Common myeloid progenitor, CD34-positive (primary cell): ENCODE data around the gene AP1B1.

Experiments
- CTCF ChIA-PET: fragments of 350-600 bp; sonication (Branson Sonifier 250); formaldehyde crosslinking; loops from one replicate; lab custom pipeline; 2021; ENCODE audit warnings: antibody characterized with exemption; lab: Charles Lee
- POLR2A ChIA-PET: fragments of 350-600 bp; sonication (Branson Sonifier 250); formaldehyde crosslinking; loops from one replicate; lab custom pipeline; 2021; ENCODE audit warnings: antibody characterized with exemption; lab: Charles Lee
- DNase-seq, 3 donors: peaks; one replicate each; pipeline versions ENCODE4 v3.0.0 to v3.0.0-alpha.2; 2013
- H3K27ac ChIP-seq, 2 experiments: 1 replicate in 1 of 2; 2 replicates in 1 of 2; pipeline ENCODE4 v1.7.0; 2013; ENCODE audit warnings: inconsistent platforms in 2 of 2, low read length in 2 of 2, mild to moderate bottlenecking in 2 of 2, low read depth in 1 of 2, moderate library complexity in 1 of 2; ENCODE audit not compliant: severe bottlenecking in 2 of 2, insufficient read depth in 1 of 2, poor library complexity in 1 of 2
- H3K27me3 ChIP-seq, 5 experiments: replicated peaks in 2 of 5; 1 replicate in 3 of 5; 2 replicates in 2 of 5; pipeline versions ENCODE4 v1.6.1 to v1.7.0; 2013; ENCODE audit warnings: low read length in 4 of 5, mild to moderate bottlenecking in 2 of 5, moderate library complexity in 2 of 5, inconsistent platforms in 1 of 5; ENCODE audit not compliant: insufficient read depth in 5 of 5, control insufficient read depth in 4 of 5
- H3K36me3 ChIP-seq, 4 experiments: 1 replicate in 2 of 4; 2 replicates in 2 of 4; pipeline versions ENCODE4 v1.6.1 to v1.7.0; 2013; ENCODE audit warnings: low read length in 3 of 4, control low read depth in 1 of 4, mild to moderate bottlenecking in 1 of 4; ENCODE audit not compliant: control insufficient read depth in 4 of 4, insufficient read depth in 4 of 4
- H3K4me1 ChIP-seq, 4 experiments: 1 replicate in 3 of 4; 2 replicates in 1 of 4; pipeline versions ENCODE4 v1.6.1 to v1.7.1; 2013; ENCODE audit warnings: low read length in 3 of 4, mild to moderate bottlenecking in 3 of 4, control low read depth in 1 of 4, inconsistent platforms in 1 of 4, moderate library complexity in 1 of 4; ENCODE audit not compliant: control insufficient read depth in 4 of 4, insufficient read depth in 4 of 4; ENCODE audit errors: control extremely low read depth in 1 of 4
- H3K4me3 ChIP-seq, 7 experiments: 1 replicate in 4 of 7; 2 replicates in 3 of 7; pipeline versions ENCODE4 v1.5.1 to v1.7.0; 2013; ENCODE audit warnings: mild to moderate bottlenecking in 7 of 7, low read length in 6 of 7, moderate library complexity in 6 of 7, inconsistent platforms in 2 of 7, low read depth in 2 of 7, control low read depth in 1 of 7; ENCODE audit not compliant: insufficient read depth in 4 of 7, control insufficient read depth in 1 of 7; ENCODE audit errors: extremely low read depth in 1 of 7
- H3K9me3 ChIP-seq, 5 experiments: 1 replicate in 4 of 5; 2 replicates in 1 of 5; pipeline versions ENCODE4 v1.6.1 to v1.7.1; 2013; ENCODE audit warnings: low read length in 4 of 5, mild to moderate bottlenecking in 2 of 5, inconsistent platforms in 1 of 5, low read depth in 1 of 5, moderate library complexity in 1 of 5; ENCODE audit not compliant: control insufficient read depth in 4 of 5, insufficient read depth in 2 of 5; ENCODE audit errors: control extremely low read depth in 1 of 5
- WGBS: methylation state at CpG from one replicate; pipeline ENCODE4 v1.1.5; 2013; ENCODE audit not compliant: insufficient coverage; 5-methylcytosine and 5-hydroxymethylcytosine counted together

The AP1B1 gene

GRCh38 chr22:29284196-29284595 lies 104.2 kb downstream of the AP1B1 start:
- no peaks in the 10 kb centered on the region for H3K27me3 ChIP-seq
- H3K4me3 ChIP-seq: no peak overlapping the region
- CTCF ChIA-PET: interaction anchor here (0.9 to 5.4 kb wide), 4 partner anchors 11 to 17 kb away, joined by 3 to 23 read pairs (median 3); no protein-coding TSS in a partner anchor
- POLR2A ChIA-PET: no interaction called here
- DNase-seq: no peak
- WGBS: 96% methylated on average over 2 of the region's 3 CpGs
- peaks cover 27 to 92% (median 72%) of the 10 kb centered on the region in 4 experiments for H3K36me3 ChIP-seq
- no peak overlapping the region for H3K27ac ChIP-seq
- no peaks in the 10 kb centered on the region for H3K4me1 ChIP-seq
- no peaks in the 10 kb centered on the region for H3K9me3 ChIP-seq

DNA sequence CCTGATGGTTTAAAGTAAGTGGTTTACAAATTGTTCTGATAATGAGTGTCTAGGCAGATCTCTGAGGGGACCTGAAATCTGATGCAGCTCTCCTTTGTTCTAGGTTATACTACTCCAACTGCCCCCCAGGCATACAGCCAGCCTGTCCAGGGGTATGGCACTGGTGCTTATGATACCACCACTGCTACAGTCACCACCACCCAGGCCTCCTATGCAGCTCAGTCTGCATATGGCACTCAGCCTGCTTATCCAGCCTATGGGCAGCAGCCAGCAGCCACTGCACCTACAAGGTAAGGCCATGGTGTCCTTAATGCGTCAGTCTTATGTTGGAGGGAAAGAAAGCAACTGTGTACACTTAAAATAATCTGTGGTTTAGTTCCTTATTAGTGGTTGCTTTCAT lies 110.4 kb downstream of the AP1B1 start:
- no CpG with 5 or more reads among the region's 1 CpG for WGBS
- Histone ChIP-seq H3K27me3 (no peaks in the 10 kb centered on the region), H3K4me3 (no peak overlapping the region), H3K9me3 (no peaks in the 10 kb centered on the region), H3K27ac (no peak overlapping the region), H3K36me3 (peaks cover 34 to 88% (median 70%) of the 10 kb centered on the region in 4 experiments), H3K4me1 (peaks cover 0 to 5% (median 0%) of the 10 kb centered on the region in 4 experiments)
- no peak for DNase-seq
- POLR2A ChIA-PET: no interaction called here
- CTCF ChIA-PET: interaction anchor here (1.4 to 1.8 kb wide), 2 partner anchors 9 to 20 kb away, joined by 3 to 5 read pairs; no protein-coding TSS in a partner anchor
